Measurements from ENCODE around the gene SLC30A2. TPM values are rescaled to one million over a fixed set of nuclear protein-coding genes. Genes with fewer than 3 reads are reported as not detected.

The SLC30A2 gene
- total RNA-seq, 1 experiment from 2014 or later, result not detected

GRCh38 chr1:26031611-26032220 lies 14.2 kb downstream of the SLC30A2 start:
- DNase-seq (ENCODE audit: low read depth, low spot score) (no peak), ATAC-seq (no peak)
- no peak overlapping the region for H2AFZ ChIP-seq (ENCODE audit: low read depth, low read length, poor library complexity, severe bottlenecking)
- ChIA-PET POLR2A (no interaction called here), RAD21 (ENCODE audit: low non-redundant PET in 1 of 2, low total read pairs in 2 of 2, uncharacterized antibody in 2 of 2, unreplicated experiment in 2 of 2) (no interaction called here), CTCF (no interaction called here)
- intact Hi-C loops (cut with micrococcal nuclease), result no loop called here
- no peak overlapping the region for H3K4me3 ChIP-seq (replicated peaks in 1 of 2; ENCODE audit: low read depth in 1 of 2, low read length in 2 of 2)
- no TSS peak for BruUV-seq (replicated peaks)
- H3K27me3 ChIP-seq (ENCODE audit: insufficient read depth, low read length), result no peaks in the 10 kb centered on the region
- peaks cover 11 to 24% of the 10 kb centered on the region in 2 experiments for H3K4me1 ChIP-seq (ENCODE audit: control insufficient read depth in 1 of 2, insufficient read depth in 2 of 2, low read length in 2 of 2)
- H3K36me3 ChIP-seq (ENCODE audit: control insufficient read depth in 1 of 2, insufficient read depth in 2 of 2, low read length in 2 of 2), result no peaks in the 10 kb centered on the region
- H3K9me3 ChIP-seq (ENCODE audit: control insufficient read depth in 1 of 2, insufficient read depth in 1 of 2, low read depth in 1 of 2, low read length in 2 of 2), result no peaks in the 10 kb centered on the region
- H3K9me2 ChIP-seq (ENCODE audit: insufficient read depth), result no peaks in the 10 kb centered on the region
- H3K27ac ChIP-seq (ENCODE audit: low read depth, low read length), result no peak overlapping the region
- H3K4me2 ChIP-seq (ENCODE audit: low read length), result no peak overlapping the region
- no peak for TF ChIP-seq ATF3 (IDR thresholded peaks at IDR 0.05)
- no peaks in the 10 kb centered on the region for H3K79me2 ChIP-seq (ENCODE audit: insufficient read depth, low read length)
- H4K20me1 ChIP-seq (ENCODE audit: insufficient read depth), result no peaks in the 10 kb centered on the region
- no peak overlapping the region for H3K9ac ChIP-seq (ENCODE audit: low read length)

- H3K27ac ChIP-seq (ENCODE audit: low read depth, low read length), result no peak overlapping the region
- H3K4me1 ChIP-seq (ENCODE audit: control insufficient read depth in 1 of 2, insufficient read depth in 2 of 2, low read length in 2 of 2), result peaks cover 6 to 19% of the 10 kb centered on the region in 2 experiments
- no peaks in the 10 kb centered on the region for H4K20me1 ChIP-seq (ENCODE audit: insufficient read depth)
- no peaks in the 10 kb centered on the region for H3K79me2 ChIP-seq (ENCODE audit: insufficient read depth, low read length)
- ATAC-seq (no peak), DNase-seq (ENCODE audit: low read depth, low spot score) (no peak)
- no peak overlapping the region for H2AFZ ChIP-seq (ENCODE audit: low read depth, low read length, poor library complexity, severe bottlenecking)
- ChIA-PET RAD21 (ENCODE audit: low non-redundant PET in 1 of 2, low total read pairs in 2 of 2, uncharacterized antibody in 2 of 2, unreplicated experiment in 2 of 2) (no interaction called here), POLR2A (no interaction called here), CTCF (no interaction called here)
- no peak overlapping the region for H3K4me2 ChIP-seq (ENCODE audit: low read length)
- H3K36me3 ChIP-seq (ENCODE audit: control insufficient read depth in 1 of 2, insufficient read depth in 2 of 2, low read length in 2 of 2), result no peaks in the 10 kb centered on the region
- no peaks in the 10 kb centered on the region for H3K9me2 ChIP-seq (ENCODE audit: insufficient read depth)
- no peaks in the 10 kb centered on the region for H3K27me3 ChIP-seq (ENCODE audit: insufficient read depth, low read length)
- BruUV-seq (replicated peaks), result no TSS peak
- H3K9ac ChIP-seq (ENCODE audit: low read length), result no peak overlapping the region
- H3K4me3 ChIP-seq (replicated peaks in 1 of 2; ENCODE audit: low read depth in 1 of 2, low read length in 2 of 2), result no peak overlapping the region
- H3K9me3 ChIP-seq (ENCODE audit: control insufficient read depth in 1 of 2, insufficient read depth in 1 of 2, low read depth in 1 of 2, low read length in 2 of 2), result no peaks in the 10 kb centered on the region
- no peak for TF ChIP-seq SRF (IDR thresholded peaks at IDR 0.05; ENCODE audit: low read depth)
- no peak for TF ChIP-seq YY1 (IDR thresholded peaks at IDR 0.05; ENCODE audit: extremely low read depth, insufficient replicate concordance, low read depth, low read length)
- TF ChIP-seq EGR1 (IDR thresholded peaks at IDR 0.05; ENCODE audit: low read depth), result no peak
- TF ChIP-seq CBX3 (IDR thresholded peaks at IDR 0.05; ENCODE audit: low read depth), result no peak
- TF ChIP-seq TCF7L2 (IDR thresholded peaks at IDR 0.05; ENCODE audit: borderline replicate concordance, extremely low read depth, insufficient read depth, insufficient read length), result no peak
- no peak for TF ChIP-seq ELF1 (IDR thresholded peaks at IDR 0.05; ENCODE audit: borderline replicate concordance, low read depth)
- TF ChIP-seq FOSL1 (IDR thresholded peaks at IDR 0.05; ENCODE audit: low read depth), result no peak
- TF ChIP-seq SIN3A (IDR thresholded peaks at IDR 0.05; ENCODE audit: low read depth), result no peak
- TF ChIP-seq POLR2AphosphoS5 (IDR thresholded peaks at IDR 0.05; ENCODE audit: low read depth, low read length), result no peak
- no peak for TF ChIP-seq ATF3 (IDR thresholded peaks at IDR 0.05)
- no peak for TF ChIP-seq RAD21 (IDR thresholded peaks at IDR 0.05; ENCODE audit: low read depth)
- no peak for TF ChIP-seq SP1 (IDR thresholded peaks at IDR 0.05; ENCODE audit: low read depth)
- no peak for TF ChIP-seq REST (IDR thresholded peaks at IDR 0.05; ENCODE audit: low read depth)
- intact Hi-C loops (cut with micrococcal nuclease), result no loop called here
Observed at GRCh38 chr1:26031196-26031595, 14.7 kb downstream of the SLC30A2 start.
